ENCODE measurements around the gene NUP62.

NUP62 gene

DNA sequence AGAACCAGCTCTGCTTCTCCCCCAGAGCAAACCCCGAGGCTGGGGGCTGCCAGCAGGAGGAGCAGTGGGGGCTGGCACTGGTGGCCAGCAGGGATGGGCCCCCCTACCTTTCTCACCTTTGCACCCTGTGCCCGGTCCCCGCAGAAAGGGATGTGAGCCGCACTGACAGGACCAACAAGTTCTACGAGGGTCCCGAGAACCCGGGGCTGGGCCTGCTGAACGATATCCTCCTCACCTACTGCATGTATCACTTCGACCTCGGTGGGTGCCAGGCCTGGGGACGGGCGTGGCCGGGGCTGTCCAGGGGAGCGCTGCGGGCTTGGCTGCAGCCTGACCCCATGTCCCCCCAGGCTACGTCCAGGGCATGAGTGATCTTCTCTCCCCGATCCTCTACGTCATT, 45.2 kb downstream of the NUP62 start:
- Histone ChIP-seq H3K4me3 (ENCODE audit: low read depth in 1 of 5, low read length in 5 of 5) (no peak overlapping the region), H3K27ac (ENCODE audit: low read depth, low read length) (no peak overlapping the region), H3K36me3 (ENCODE audit: control insufficient read depth in 5 of 5, insufficient read depth in 5 of 5, low read length in 5 of 5) (peaks cover 0 to 81% (median 67%) of the 10 kb centered on the region in 5 donors), H3K4me1 (ENCODE audit: control insufficient read depth in 5 of 5, insufficient read depth in 5 of 5, low read length in 5 of 5) (peaks cover 0 to 12% (median 2%) of the 10 kb centered on the region in 5 donors), H3K9ac (ENCODE audit: low read length in 5 of 5) (no peak overlapping the region), H3K27me3 (ENCODE audit: control insufficient read depth in 5 of 5, insufficient read depth in 4 of 5, low read length in 5 of 5) (no peaks in the 10 kb centered on the region), H3K9me3 (ENCODE audit: control insufficient read depth in 5 of 5, low read length in 5 of 5) (no peaks in the 10 kb centered on the region)

GRCh38 chr19:49883094-49883493, 46.2 kb downstream of the NUP62 start:
- Histone ChIP-seq H3K36me3 (ENCODE audit: control insufficient read depth in 5 of 5, insufficient read depth in 5 of 5, low read length in 5 of 5) (peaks cover 0 to 85% (median 72%) of the 10 kb centered on the region in 5 donors), H3K27me3 (ENCODE audit: control insufficient read depth in 5 of 5, insufficient read depth in 4 of 5, low read length in 5 of 5) (no peaks in the 10 kb centered on the region), H3K4me3 (ENCODE audit: low read depth in 1 of 5, low read length in 5 of 5) (no peak overlapping the region), H3K27ac (ENCODE audit: low read depth, low read length) (no peak overlapping the region), H3K9me3 (ENCODE audit: control insufficient read depth in 5 of 5, low read length in 5 of 5) (no peaks in the 10 kb centered on the region), H3K4me1 (ENCODE audit: control insufficient read depth in 5 of 5, insufficient read depth in 5 of 5, low read length in 5 of 5) (peaks cover 0 to 22% (median 12%) of the 10 kb centered on the region in 5 donors), H3K9ac (ENCODE audit: low read length in 5 of 5) (no peak overlapping the region)

- no peaks in the 10 kb centered on the region for H3K27me3 ChIP-seq (ENCODE audit: control insufficient read depth in 5 of 5, insufficient read depth in 4 of 5, low read length in 5 of 5)
- H3K4me3 ChIP-seq (ENCODE audit: low read depth in 1 of 5, low read length in 5 of 5) = no peak overlapping the region
- H3K4me1 ChIP-seq (ENCODE audit: control insufficient read depth in 5 of 5, insufficient read depth in 5 of 5, low read length in 5 of 5) = peaks cover 0 to 22% (median 14%) of the 10 kb centered on the region in 5 donors
- H3K9ac ChIP-seq (ENCODE audit: low read length in 5 of 5) = no peak overlapping the region
- no peak overlapping the region for H3K27ac ChIP-seq (ENCODE audit: low read depth, low read length)
- no peaks in the 10 kb centered on the region for H3K9me3 ChIP-seq (ENCODE audit: control insufficient read depth in 5 of 5, low read length in 5 of 5)
- H3K36me3 ChIP-seq (ENCODE audit: control insufficient read depth in 5 of 5, insufficient read depth in 5 of 5, low read length in 5 of 5) = peaks cover 0 to 85% (median 72%) of the 10 kb centered on the region in 5 donors
Observed at GRCh38 chr19:49882643-49883042, 46.7 kb downstream of the NUP62 start.

- Histone ChIP-seq H3K4me3 (ENCODE audit: low read depth in 1 of 5, low read length in 5 of 5) (no peak overlapping the region), H3K9me3 (ENCODE audit: control insufficient read depth in 5 of 5, low read length in 5 of 5) (no peaks in the 10 kb centered on the region), H3K9ac (ENCODE audit: low read length in 5 of 5) (no peak overlapping the region), H3K36me3 (ENCODE audit: control insufficient read depth in 5 of 5, insufficient read depth in 5 of 5, low read length in 5 of 5) (peaks cover 0 to 77% (median 72%) of the 10 kb centered on the region in 5 donors), H3K27me3 (ENCODE audit: control insufficient read depth in 5 of 5, insufficient read depth in 4 of 5, low read length in 5 of 5) (no peaks in the 10 kb centered on the region), H3K27ac (ENCODE audit: low read depth, low read length) (no peak overlapping the region), H3K4me1 (ENCODE audit: control insufficient read depth in 5 of 5, insufficient read depth in 5 of 5, low read length in 5 of 5) (peaks cover 3 to 15% (median 12%) of the 10 kb centered on the region in 5 donors)
Observed at GRCh38 chr19:49881672-49882394, 47.5 kb downstream of the NUP62 start.

DNA sequence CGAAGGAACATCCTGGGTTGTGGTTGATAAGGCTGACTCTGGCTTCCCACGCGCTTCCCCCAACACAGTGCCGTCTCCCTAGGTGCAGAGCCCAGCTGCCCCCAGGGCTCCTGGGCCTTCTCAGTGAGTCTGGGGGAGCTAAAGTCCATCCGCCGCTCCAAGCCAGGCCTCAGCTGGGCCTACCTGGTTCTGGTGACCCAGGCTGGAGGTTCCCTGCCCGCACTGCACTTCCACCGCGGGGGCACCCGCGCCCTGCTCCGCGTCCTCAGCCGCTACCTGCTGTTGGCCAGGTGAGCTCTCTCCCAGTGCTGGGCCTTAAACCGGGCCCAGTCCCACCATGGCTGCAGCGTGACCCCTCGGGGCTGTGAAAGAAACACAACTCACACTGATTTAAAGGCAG, 48.1 kb downstream of the NUP62 start:
- Histone ChIP-seq H3K27me3 (ENCODE audit: control insufficient read depth in 5 of 5, insufficient read depth in 4 of 5, low read length in 5 of 5) (no peaks in the 10 kb centered on the region), H3K27ac (ENCODE audit: low read depth, low read length) (no peak overlapping the region), H3K36me3 (ENCODE audit: control insufficient read depth in 5 of 5, insufficient read depth in 5 of 5, low read length in 5 of 5) (peaks cover 0 to 73% (median 66%) of the 10 kb centered on the region in 5 donors), H3K4me3 (ENCODE audit: low read depth in 1 of 5, low read length in 5 of 5) (no peak overlapping the region), H3K9ac (ENCODE audit: low read length in 5 of 5) (no peak overlapping the region), H3K4me1 (ENCODE audit: control insufficient read depth in 5 of 5, insufficient read depth in 5 of 5, low read length in 5 of 5) (peaks cover 3 to 15% (median 12%) of the 10 kb centered on the region in 5 donors), H3K9me3 (ENCODE audit: control insufficient read depth in 5 of 5, low read length in 5 of 5) (no peaks in the 10 kb centered on the region)

- no peaks in the 10 kb centered on the region for H3K27me3 ChIP-seq (ENCODE audit: control insufficient read depth in 5 of 5, insufficient read depth in 4 of 5, low read length in 5 of 5)
- no peak overlapping the region for H3K27ac ChIP-seq (ENCODE audit: low read depth, low read length)
- no peak overlapping the region for H3K4me3 ChIP-seq (ENCODE audit: low read depth in 1 of 5, low read length in 5 of 5)
- H3K9ac ChIP-seq (ENCODE audit: low read length in 5 of 5) = no peak overlapping the region
- H3K4me1 ChIP-seq (ENCODE audit: control insufficient read depth in 5 of 5, insufficient read depth in 5 of 5, low read length in 5 of 5) = peaks cover 3 to 22% (median 21%) of the 10 kb centered on the region in 5 donors
- H3K36me3 ChIP-seq (ENCODE audit: control insufficient read depth in 5 of 5, insufficient read depth in 5 of 5, low read length in 5 of 5) = peaks cover 0 to 68% (median 63%) of the 10 kb centered on the region in 5 donors
- H3K9me3 ChIP-seq (ENCODE audit: control insufficient read depth in 5 of 5, low read length in 5 of 5) = no peaks in the 10 kb centered on the region
Observed at GRCh38 chr19:49880162-49880869, 49.0 kb downstream of the NUP62 start.

- no peaks in the 10 kb centered on the region for H3K27me3 ChIP-seq (ENCODE audit: control insufficient read depth in 5 of 5, insufficient read depth in 4 of 5, low read length in 5 of 5)
Observed at GRCh38 chr19:49879243-49879963, 49.9 kb downstream of the NUP62 start.

GRCh38 chr19:49878744-49879070, 50.6 kb downstream of the NUP62 start:
- H3K9ac ChIP-seq (ENCODE audit: low read length in 5 of 5) = peak overlapping the region in 2 of 5 donors; percentile 17 to 74
- no peaks in the 10 kb centered on the region for H3K27me3 ChIP-seq (ENCODE audit: control insufficient read depth in 5 of 5, insufficient read depth in 4 of 5, low read length in 5 of 5)
- H3K36me3 ChIP-seq (ENCODE audit: control insufficient read depth in 5 of 5, insufficient read depth in 5 of 5, low read length in 5 of 5) = peaks cover 0 to 62% (median 51%) of the 10 kb centered on the region in 5 donors
- H3K27ac ChIP-seq (ENCODE audit: low read depth, low read length) = peak overlapping the region; percentile 99
- H3K4me1 ChIP-seq (ENCODE audit: control insufficient read depth in 5 of 5, insufficient read depth in 5 of 5, low read length in 5 of 5) = peaks cover 3 to 36% (median 27%) of the 10 kb centered on the region in 5 donors
- no peaks in the 10 kb centered on the region for H3K9me3 ChIP-seq (ENCODE audit: control insufficient read depth in 5 of 5, low read length in 5 of 5)
- peak overlapping the region; percentile 60 to 100 (median 86) for H3K4me3 ChIP-seq (ENCODE audit: low read depth in 1 of 5, low read length in 5 of 5)

More at GRCh38 chr19:49879243-49879963, 49.9 kb downstream of the NUP62 start:
- H3K4me1 ChIP-seq (ENCODE audit: control insufficient read depth in 5 of 5, insufficient read depth in 5 of 5, low read length in 5 of 5) = peaks cover 3 to 31% (median 27%) of the 10 kb centered on the region in 5 donors
- no peak overlapping the region for H3K27ac ChIP-seq (ENCODE audit: low read depth, low read length)
- peaks cover 0 to 63% (median 56%) of the 10 kb centered on the region in 5 donors for H3K36me3 ChIP-seq (ENCODE audit: control insufficient read depth in 5 of 5, insufficient read depth in 5 of 5, low read length in 5 of 5)
- no peaks in the 10 kb centered on the region for H3K9me3 ChIP-seq (ENCODE audit: control insufficient read depth in 5 of 5, low read length in 5 of 5)
- H3K4me3 ChIP-seq (ENCODE audit: low read depth in 1 of 5, low read length in 5 of 5) = no peak overlapping the region
- no peak overlapping the region for H3K9ac ChIP-seq (ENCODE audit: low read length in 5 of 5)

DNA sequence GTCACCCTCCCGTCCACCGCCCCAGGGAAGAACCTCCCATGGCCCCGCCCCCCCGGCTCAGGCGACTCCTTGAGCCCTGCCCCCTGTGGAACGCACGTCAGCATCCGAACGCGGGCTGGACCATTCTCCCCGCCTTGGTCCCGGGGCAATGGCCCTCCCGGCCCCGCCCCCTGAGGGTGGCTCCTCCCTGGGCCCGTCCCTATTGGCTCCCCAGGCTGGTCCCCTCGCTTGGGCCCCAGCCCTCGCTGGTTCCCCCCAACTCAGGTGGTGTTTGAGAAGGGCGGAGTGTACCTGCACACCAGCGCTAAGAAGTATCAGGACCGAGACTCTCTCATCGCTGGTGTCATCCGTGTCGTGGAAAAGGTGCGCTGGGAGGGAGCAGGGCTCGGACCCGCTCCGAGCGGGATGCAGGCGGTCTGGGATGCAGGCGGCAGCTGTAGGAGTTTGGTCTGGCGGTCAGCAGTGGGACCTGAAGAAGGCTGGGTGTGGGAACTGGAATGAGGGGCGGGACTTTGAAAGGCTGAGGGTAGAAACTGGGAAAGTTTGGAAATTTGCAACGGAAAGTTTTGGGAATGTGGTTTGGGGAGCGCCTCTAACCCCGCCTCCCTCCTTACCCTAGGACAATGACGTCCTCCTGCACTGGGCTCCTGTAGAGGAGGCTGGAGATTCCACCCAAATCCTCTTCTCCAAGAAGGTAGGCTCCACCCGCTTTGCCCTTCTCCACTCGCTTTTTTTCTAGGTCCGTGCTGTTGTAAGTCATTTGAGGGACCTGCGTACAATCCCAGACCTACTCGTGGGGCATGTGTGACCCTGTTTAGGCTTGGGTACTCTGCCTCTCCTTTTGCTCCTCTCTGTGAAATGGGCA, 51.2 kb downstream of the NUP62 start:
- peaks cover 3 to 36% (median 27%) of the 10 kb centered on the region in 5 donors for H3K4me1 ChIP-seq (ENCODE audit: control insufficient read depth in 5 of 5, insufficient read depth in 5 of 5, low read length in 5 of 5)
- H3K4me3 ChIP-seq (ENCODE audit: low read depth in 1 of 5, low read length in 5 of 5) = peak overlapping the region; percentile 68 to 100 (median 95)
- H3K9ac ChIP-seq (ENCODE audit: low read length in 5 of 5) = peak overlapping the region in 4 of 5 donors; percentile 91 to 100 (median 94)
- H3K36me3 ChIP-seq (ENCODE audit: control insufficient read depth in 5 of 5, insufficient read depth in 5 of 5, low read length in 5 of 5) = peaks cover 0 to 56% (median 45%) of the 10 kb centered on the region in 5 donors
- H3K27ac ChIP-seq (ENCODE audit: low read depth, low read length) = peak overlapping the region; percentile 99
- H3K27me3 ChIP-seq (ENCODE audit: control insufficient read depth in 5 of 5, insufficient read depth in 4 of 5, low read length in 5 of 5) = no peaks in the 10 kb centered on the region
- H3K9me3 ChIP-seq (ENCODE audit: control insufficient read depth in 5 of 5, low read length in 5 of 5) = no peaks in the 10 kb centered on the region

All from subcutaneous abdominal adipose tissue (tissue), 5 donors.